Natural killer cell (primary cell): ENCODE results near the gene GNE. TPM values are rescaled to one million over a fixed set of nuclear protein-coding genes. Genes with fewer than 3 reads are reported as not detected.

ENCODE experiments used
- ATAC-seq, 3 donors: fragments of 150-1000 bp in 2 of 3; fragments of 200-7000 bp in 1 of 3; cut with Tn5 transposase; 1 replicate in 1 of 3; 2 replicates in 2 of 3; pipeline ENCODE4 v1.10.0; 2021; ENCODE audit warnings: mild to moderate bottlenecking in 2 of 3, moderate library complexity in 2 of 3
- DNase-seq, 2 donors: peaks; one replicate each; pipeline versions ENCODE4 v3.0.0 to v3.0.0-alpha.2; 2013 to 2021; ENCODE audit warnings: mixed read lengths in 1 of 2
- H3K27ac ChIP-seq: one replicate; pipeline ENCODE4 v1.5.1; 2013; ENCODE audit warnings: mild to moderate bottlenecking, low read length
- H3K27me3 ChIP-seq: one replicate; pipeline ENCODE4 v1.6.1; 2013; ENCODE audit warnings: low read length; ENCODE audit not compliant: control insufficient read depth, insufficient read depth
- H3K36me3 ChIP-seq: one replicate; pipeline ENCODE4 v1.6.1; 2013; ENCODE audit warnings: low read length; ENCODE audit not compliant: control insufficient read depth, insufficient read depth
- H3K4me1 ChIP-seq: one replicate; pipeline ENCODE4 v1.6.1; 2013; ENCODE audit warnings: low read length; ENCODE audit not compliant: control insufficient read depth, insufficient read depth
- H3K4me3 ChIP-seq: one replicate; pipeline ENCODE4 v1.5.1; 2013; ENCODE audit warnings: low read length
- H3K9me3 ChIP-seq: one replicate; pipeline ENCODE4 v1.6.1; 2013; ENCODE audit warnings: low read length; ENCODE audit not compliant: control insufficient read depth, insufficient read depth
- H3K27ac Mint-ChIP-seq, 2 donors: one replicate each; pipeline ENCODE4 v1.8.0; 2022; ENCODE audit warnings: mild to moderate bottlenecking in 2 of 2, mixed read lengths in 2 of 2, moderate library complexity in 1 of 2
- H3K27me3 Mint-ChIP-seq, 2 donors: one replicate each; pipeline ENCODE4 v1.8.0; 2022; ENCODE audit warnings: low read depth in 2 of 2, mixed read lengths in 2 of 2
- H3K36me3 Mint-ChIP-seq: one replicate; pipeline ENCODE4 v1.8.0; 2022; ENCODE audit warnings: mixed read lengths
- H3K4me1 Mint-ChIP-seq, 2 donors: one replicate each; pipeline ENCODE4 v1.8.0; 2022; ENCODE audit warnings: mixed read lengths in 2 of 2
- H3K4me3 Mint-ChIP-seq: one replicate; pipeline ENCODE4 v1.8.0; 2022; ENCODE audit warnings: mild to moderate bottlenecking, moderate library complexity, mixed read lengths
- H3K9me3 Mint-ChIP-seq, 2 donors: one replicate each; pipeline ENCODE4 v1.8.0; 2022; ENCODE audit warnings: mixed read lengths in 2 of 2
- CTCF ChIP-seq: fragments of 200-600 bp; IDR thresholded peaks from one replicate; pipeline ENCODE4 v1.8.0; 2022; ENCODE audit warnings: antibody characterized with exemption
- WGBS: methylation state at CpG from one replicate; pipeline ENCODE4 v1.1.7; 2013; ENCODE audit warnings: missing lambda C conversion rate; ENCODE audit not compliant: insufficient coverage; 5-methylcytosine and 5-hydroxymethylcytosine counted together
- intact Hi-C: fragments of 100-400 bp; cut with micrococcal nuclease; formaldehyde crosslinking; loops from one replicate; pipeline ENCODE4 v1.14.2; 2022
- total RNA-seq, 4 donors: library from RNA; stranded (reverse); fragments of 120-200 nt in 1 of 4; gene quantifications; one replicate each; pipeline versions ENCODE4 v1.2.3 to v1.2.4, GENCODE V29; 2013 to 2022

Gene GNE
- total RNA-seq, 3 donors from 2014 or later (not counting 1 experiment from before 2014, with no cell fraction given) = 10.6 to 12.4 (median 11.3) TPM

GRCh38 chr9:36293918-36294317, 35.7 kb upstream of the GNE start:
- intact Hi-C loops = no loop called here
- WGBS = 90% methylated on average over 5 of the region's 5 CpGs
- no peaks in the 10 kb centered on the region for H3K36me3 ChIP-seq
- H3K9me3 ChIP-seq = no peaks in the 10 kb centered on the region
- H3K27ac ChIP-seq = no peak overlapping the region
- no peak overlapping the region for H3K27ac Mint-ChIP-seq
- ATAC-seq (no peak), DNase-seq (no peak)
- H3K4me3 ChIP-seq = no peak overlapping the region
- H3K27me3 ChIP-seq = no peaks in the 10 kb centered on the region
- H3K4me3 Mint-ChIP-seq = no peak overlapping the region
- H3K9me3 Mint-ChIP-seq = no peaks in the 10 kb centered on the region
- no peaks in the 10 kb centered on the region for H3K4me1 ChIP-seq
- no peaks in the 10 kb centered on the region for H3K27me3 Mint-ChIP-seq
- no peaks in the 10 kb centered on the region for H3K36me3 Mint-ChIP-seq
- H3K4me1 Mint-ChIP-seq = no peaks in the 10 kb centered on the region
- no peak for TF ChIP-seq CTCF

GRCh38 chr9:36293171-36293570, 34.9 kb upstream of the GNE start:
- DNase-seq = no peak
- Mint-ChIP-seq H3K4me3 (no peak overlapping the region), H3K9me3 (no peaks in the 10 kb centered on the region), H3K27me3 (no peaks in the 10 kb centered on the region), H3K27ac (no peak overlapping the region), H3K36me3 (no peaks in the 10 kb centered on the region), H3K4me1 (no peaks in the 10 kb centered on the region)
- intact Hi-C loops = no loop called here
- WGBS = 95% methylated on average over 7 of the region's 7 CpGs
- Histone ChIP-seq H3K36me3 (no peaks in the 10 kb centered on the region), H3K27me3 (no peaks in the 10 kb centered on the region), H3K27ac (no peak overlapping the region), H3K4me3 (no peak overlapping the region), H3K4me1 (no peaks in the 10 kb centered on the region), H3K9me3 (no peaks in the 10 kb centered on the region)
- TF ChIP-seq CTCF = no peak
- ATAC-seq = no peak

GRCh38 chr9:36292641-36293040, 34.4 kb upstream of the GNE start:
- intact Hi-C loops = no loop called here

More at GRCh38 chr9:36292641-36293040, 34.4 kb upstream of the GNE start:
- Histone ChIP-seq H3K27ac (no peak overlapping the region), H3K27me3 (no peaks in the 10 kb centered on the region), H3K36me3 (no peaks in the 10 kb centered on the region), H3K4me1 (no peaks in the 10 kb centered on the region), H3K4me3 (no peak overlapping the region), H3K9me3 (no peaks in the 10 kb centered on the region)
- TF ChIP-seq CTCF = no peak
- no peak for ATAC-seq
- DNase-seq = no peak
- WGBS = 93% methylated on average over 12 of the region's 12 CpGs
- no peak overlapping the region for H3K4me3 Mint-ChIP-seq
- no peak overlapping the region for H3K27ac Mint-ChIP-seq
- H3K27me3 Mint-ChIP-seq = no peaks in the 10 kb centered on the region
- H3K4me1 Mint-ChIP-seq = no peaks in the 10 kb centered on the region
- H3K9me3 Mint-ChIP-seq = no peaks in the 10 kb centered on the region
- no peaks in the 10 kb centered on the region for H3K36me3 Mint-ChIP-seq
